Endometrial microvascular endothelial cells (primary cell): ENCODE results near the gene SSBP4. TPM values are rescaled to one million over a fixed set of nuclear protein-coding genes. Genes with fewer than 3 reads are reported as not detected.
"Not testable (repeated sequence)": the region's sequence is repeated elsewhere in the genome, so short reads cannot be mapped to it uniquely, and the experiment has no call there.

Source experiments
- in situ Hi-C: cut with HindIII; loops from 2 replicates; pipeline ENCODE4 v1.10.0; 2017; ENCODE audit warnings: low sequenced_read_pairs, low pct_unique_long_range_greater_than_20kb; ENCODE audit errors: inconsistent ontology term
- total RNA-seq: library from RNA; depleted of rRNA; stranded (reverse); fragments of >200 nt; gene quantifications from one replicate; pipeline ENCODE4 v1.2.3, GENCODE V29; 2015; ENCODE audit errors: inconsistent ontology term

Gene SSBP4
- total RNA-seq, 1 donor from 2014 or later = 174 TPM

GRCh38 chr19:18391509-18392075 lies 27.6 kb upstream of the SSBP4 start:
- in situ Hi-C loops = no loop called here

GRCh38 chr19:18392417-18392816 lies 26.8 kb upstream of the SSBP4 start:
- in situ Hi-C loops = no loop called here

GRCh38 chr19:18392926-18393325 lies 26.3 kb upstream of the SSBP4 start:
- in situ Hi-C loops = no loop called here

GRCh38 chr19:18393836-18394235 lies 25.4 kb upstream of the SSBP4 start:
- in situ Hi-C loops = no loop called here

- in situ Hi-C loops = no loop called here
Observed at GRCh38 chr19:18396471-18397241, 22.5 kb upstream of the SSBP4 start.

GRCh38 chr19:18397242-18398202 lies 21.7 kb upstream of the SSBP4 start, which contains the start of gene LRRC25:
Gene LRRC25, minus strand, starts transcription at chr19:18397622. Its CDS starts 659 bp downstream, at chr19:18396963.
- in situ Hi-C loops = no loop called here

GRCh38 chr19:18399008-18399407 lies 20.2 kb upstream of the SSBP4 start:
- in situ Hi-C loops = no loop called here

GRCh38 chr19:18401580-18402112 lies 17.6 kb upstream of the SSBP4 start:
- in situ Hi-C loops = no loop called here

- in situ Hi-C loops = not testable (repeated sequence)
Observed at GRCh38 chr19:18402455-18403248, 16.5 kb upstream of the SSBP4 start.

- in situ Hi-C loops = not testable (repeated sequence)
Observed at GRCh38 chr19:18405754-18406153, 13.4 kb upstream of the SSBP4 start.

- in situ Hi-C loops = no loop called here
Observed at GRCh38 chr19:18406749-18407148, 12.4 kb upstream of the SSBP4 start.

GRCh38 chr19:18408053-18408476 lies 11.1 kb upstream of the SSBP4 start:
- in situ Hi-C loops = no loop called here

- in situ Hi-C loops = no loop called here
Observed at GRCh38 chr19:18412610-18413239, 6.5 kb upstream of the SSBP4 start.

GRCh38 chr19:18414504-18415177 lies 4.6 kb upstream of the SSBP4 start:
- in situ Hi-C loops = no loop called here

- in situ Hi-C loops = no loop called here
Observed at GRCh38 chr19:18415178-18415867, 3.9 kb upstream of the SSBP4 start.

GRCh38 chr19:18416778-18417249 lies 2.4 kb upstream of the SSBP4 start:
- in situ Hi-C loops = no loop called here
